CD4-positive, alpha-beta T cell treated with Interleukin-2 at 100 ng/mL for 4 hours (primary cell): ENCODE results near the gene GPR65.

Source experiments
- DNase-seq: peaks from one replicate; pipeline ENCODE4 v3.0.0-alpha.2; 2020; ENCODE audit warnings: low spot score

The GPR65 gene

GRCh38 chr14:88039197-88039596, 34.3 kb downstream of the GPR65 start:
- DNase-seq, result no peak

GRCh38 chr14:88040146-88040545, 35.2 kb downstream of the GPR65 start:
- no peak for DNase-seq

GRCh38 chr14:88043529-88044443, 38.9 kb downstream of the GPR65 start:
- no peak for DNase-seq

- DNase-seq, result no peak
These were observed 39.5 kb downstream of the GPR65 start for GRCh38 chr14:88044444-88044758.

- no peak for DNase-seq
These were observed 40.0 kb downstream of the GPR65 start for GRCh38 chr14:88044776-88045446.

GRCh38 chr14:88045705-88046104, 40.8 kb downstream of the GPR65 start:
- DNase-seq, result no peak

GRCh38 chr14:88048351-88048750, 43.4 kb downstream of the GPR65 start:
- DNase-seq, result no peak

- DNase-seq, result no peak
These were observed 44.3 kb downstream of the GPR65 start for GRCh38 chr14:88049266-88049665.

GRCh38 chr14:88049936-88050335, 45.0 kb downstream of the GPR65 start:
- DNase-seq, result no peak

- DNase-seq, result no peak
These were observed 55.6 kb downstream of the GPR65 start for GRCh38 chr14:88060576-88060975.

GRCh38 chr14:88063811-88064210, 58.9 kb downstream of the GPR65 start:
- DNase-seq, result no peak
